ENCODE data around the gene DROSHA. TPM values are rescaled to one million over a fixed set of nuclear protein-coding genes. Genes with fewer than 3 reads are reported as not detected.

Gene DROSHA
- total RNA-seq, 1 experiment from 2014 or later = 162 TPM

GRCh38 chr5:31537349-31537748 lies 5.5 kb upstream of the DROSHA start:
- no peak for DNase-seq
- peaks cover 11% of the 10 kb centered on the region for H3K4me1 ChIP-seq (replicated peaks; ENCODE audit: insufficient read depth)
- no peak for TF ChIP-seq EZH2 (IDR thresholded peaks at IDR 0.05; ENCODE audit: low read depth)
- no peak for TF ChIP-seq CTCF (conservative IDR thresholded peaks at IDR 0.05)
- H4K20me1 ChIP-seq (ENCODE audit: insufficient read depth) = no peaks in the 10 kb centered on the region
- peaks cover 8% of the 10 kb centered on the region for H3F3A ChIP-seq (ENCODE audit: insufficient read depth, low read depth)
- no TSS peak for BruUV-seq (replicated peaks)
- peaks cover 21% of the 10 kb centered on the region for H3K79me2 ChIP-seq (ENCODE audit: low read depth)
- H3K27ac ChIP-seq = no peak overlapping the region
- no peak overlapping the region for H2AFZ ChIP-seq
- no peak overlapping the region for H3K4me2 ChIP-seq
- POLR2A ChIA-PET (ENCODE audit: unreplicated experiment) = no interaction called here
- no peaks in the 10 kb centered on the region for H3K27me3 ChIP-seq (ENCODE audit: insufficient read depth, low read depth)
- no peak overlapping the region for H3K4me3 ChIP-seq
- peaks cover 64% of the 10 kb centered on the region for H3K36me3 ChIP-seq (ENCODE audit: low read depth)
- CTCF ChIA-PET = no interaction called here
- no peaks in the 10 kb centered on the region for H3K9me2 ChIP-seq (ENCODE audit: insufficient read depth)
- intact Hi-C loops (cut with micrococcal nuclease; ENCODE audit: unreplicated experiment) = loop anchor here (10.0 kb wide), 1 partner anchor 837 kb away; no protein-coding TSS in a partner anchor
- no peaks in the 10 kb centered on the region for H3K9me3 ChIP-seq (ENCODE audit: insufficient read depth, low read depth)

- no peaks in the 10 kb centered on the region for H3K27me3 ChIP-seq (ENCODE audit: insufficient read depth, low read depth)
- peaks cover 64% of the 10 kb centered on the region for H3K36me3 ChIP-seq (ENCODE audit: low read depth)
- no peaks in the 10 kb centered on the region for H3K9me2 ChIP-seq (ENCODE audit: insufficient read depth)
- H3K9me3 ChIP-seq (ENCODE audit: insufficient read depth, low read depth) = no peaks in the 10 kb centered on the region
- intact Hi-C loops (cut with micrococcal nuclease; ENCODE audit: unreplicated experiment) = loop anchor here (10.0 kb wide), 1 partner anchor 838 kb away; no protein-coding TSS in a partner anchor
- POLR2A ChIA-PET (ENCODE audit: unreplicated experiment) = no interaction called here
- H2AFZ ChIP-seq = no peak overlapping the region
- no peak overlapping the region for H3K4me2 ChIP-seq
- BruUV-seq (replicated peaks) = no TSS peak
- H3F3A ChIP-seq (ENCODE audit: insufficient read depth, low read depth) = peaks cover 10% of the 10 kb centered on the region
- H4K20me1 ChIP-seq (ENCODE audit: insufficient read depth) = no peaks in the 10 kb centered on the region
- peaks cover 11% of the 10 kb centered on the region for H3K4me1 ChIP-seq (replicated peaks; ENCODE audit: insufficient read depth)
- no peak overlapping the region for H3K4me3 ChIP-seq
- TF ChIP-seq EZH2 (IDR thresholded peaks at IDR 0.05; ENCODE audit: low read depth) (no peak), CTCF (conservative IDR thresholded peaks at IDR 0.05) (no peak)
- DNase-seq = peak in 1 of 2 experiments; percentile 19
- H3K27ac ChIP-seq = no peak overlapping the region
- peaks cover 22% of the 10 kb centered on the region for H3K79me2 ChIP-seq (ENCODE audit: low read depth)
- CTCF ChIA-PET = no interaction called here
These were observed 5.0 kb upstream of the DROSHA start for GRCh38 chr5:31536873-31537272.

GRCh38 chr5:31534527-31535046 lies 2.7 kb upstream of the DROSHA start:
- no peaks in the 10 kb centered on the region for H3K27me3 ChIP-seq (ENCODE audit: insufficient read depth, low read depth)
- H3K79me2 ChIP-seq (ENCODE audit: low read depth) = peaks cover 44% of the 10 kb centered on the region
- H3F3A ChIP-seq (ENCODE audit: insufficient read depth, low read depth) = peaks cover 10% of the 10 kb centered on the region
- intact Hi-C loops (cut with micrococcal nuclease; ENCODE audit: unreplicated experiment) = loop anchor here (10.0 kb wide), 1 partner anchor 840 kb away; no protein-coding TSS in a partner anchor
- H3K27ac ChIP-seq = no peak overlapping the region
- H2AFZ ChIP-seq = no peak overlapping the region
- ChIA-PET POLR2A (ENCODE audit: unreplicated experiment) (no interaction called here), CTCF (no interaction called here)
- DNase-seq = peak in 1 of 2 experiments; percentile 21
- no peaks in the 10 kb centered on the region for H3K9me3 ChIP-seq (ENCODE audit: insufficient read depth, low read depth)
- no peak overlapping the region for H3K4me2 ChIP-seq
- no TSS peak for BruUV-seq (replicated peaks)
- peaks cover 28% of the 10 kb centered on the region for H3K4me1 ChIP-seq (replicated peaks; ENCODE audit: insufficient read depth)
- TF ChIP-seq EZH2 (IDR thresholded peaks at IDR 0.05; ENCODE audit: low read depth) = no peak
- TF ChIP-seq CTCF (conservative IDR thresholded peaks at IDR 0.05) = no peak
- H3K4me3 ChIP-seq = no peak overlapping the region
- H3K9me2 ChIP-seq (ENCODE audit: insufficient read depth) = no peaks in the 10 kb centered on the region
- peaks cover 48% of the 10 kb centered on the region for H3K36me3 ChIP-seq (ENCODE audit: low read depth)
- H4K20me1 ChIP-seq (ENCODE audit: insufficient read depth) = no peaks in the 10 kb centered on the region
